Measurements from ENCODE around the gene GHR.

DNA sequence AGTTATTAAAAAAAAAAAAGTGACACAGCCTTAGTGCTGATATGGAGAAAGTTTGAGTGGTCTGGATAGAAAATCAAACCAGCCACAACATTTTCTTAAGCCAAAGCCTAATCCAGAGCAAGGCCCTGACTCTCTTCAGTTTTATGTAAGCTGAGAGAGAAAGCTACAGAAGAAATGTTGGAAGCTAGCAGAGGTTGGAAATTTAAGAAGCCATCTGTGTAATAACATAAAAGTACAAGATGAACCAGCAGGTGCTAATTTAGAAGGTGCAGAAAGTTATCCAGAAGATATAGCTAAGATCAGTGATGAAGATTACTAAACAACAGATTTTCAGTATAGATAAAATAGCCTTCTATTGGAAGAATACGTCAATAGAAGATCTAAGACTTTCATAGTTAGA is 102.9 kb downstream of the GHR start:
- TF ChIP-seq CTCF (IDR thresholded peaks at IDR 0.05) (no peak), POLR2A (IDR thresholded peaks at IDR 0.05) (no peak)
